A549 treated with RU486 at 1 μM for 4 hours (cell line): ENCODE results near the gene SLC25A30. TPM values are rescaled to one million over a fixed set of nuclear protein-coding genes. Genes with fewer than 3 reads are reported as not detected.

ENCODE experiments used
- total RNA-seq: library from RNA; stranded (reverse); fragments of 200-300 nt; extraction: Qiagen RNA extraction; gene quantifications from 5 replicates; pipeline ENCODE4 v1.2.3, GENCODE V29; 2022; ENCODE audit warnings: low read depth

SLC25A30 gene, protein sequence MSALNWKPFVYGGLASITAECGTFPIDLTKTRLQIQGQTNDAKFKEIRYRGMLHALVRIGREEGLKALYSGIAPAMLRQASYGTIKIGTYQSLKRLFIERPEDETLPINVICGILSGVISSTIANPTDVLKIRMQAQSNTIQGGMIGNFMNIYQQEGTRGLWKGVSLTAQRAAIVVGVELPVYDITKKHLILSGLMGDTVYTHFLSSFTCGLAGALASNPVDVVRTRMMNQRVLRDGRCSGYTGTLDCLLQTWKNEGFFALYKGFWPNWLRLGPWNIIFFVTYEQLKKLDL
- 6.7 to 11.9 TPM (median 8.6 TPM) in 5 replicates for total RNA-seq

DNA sequence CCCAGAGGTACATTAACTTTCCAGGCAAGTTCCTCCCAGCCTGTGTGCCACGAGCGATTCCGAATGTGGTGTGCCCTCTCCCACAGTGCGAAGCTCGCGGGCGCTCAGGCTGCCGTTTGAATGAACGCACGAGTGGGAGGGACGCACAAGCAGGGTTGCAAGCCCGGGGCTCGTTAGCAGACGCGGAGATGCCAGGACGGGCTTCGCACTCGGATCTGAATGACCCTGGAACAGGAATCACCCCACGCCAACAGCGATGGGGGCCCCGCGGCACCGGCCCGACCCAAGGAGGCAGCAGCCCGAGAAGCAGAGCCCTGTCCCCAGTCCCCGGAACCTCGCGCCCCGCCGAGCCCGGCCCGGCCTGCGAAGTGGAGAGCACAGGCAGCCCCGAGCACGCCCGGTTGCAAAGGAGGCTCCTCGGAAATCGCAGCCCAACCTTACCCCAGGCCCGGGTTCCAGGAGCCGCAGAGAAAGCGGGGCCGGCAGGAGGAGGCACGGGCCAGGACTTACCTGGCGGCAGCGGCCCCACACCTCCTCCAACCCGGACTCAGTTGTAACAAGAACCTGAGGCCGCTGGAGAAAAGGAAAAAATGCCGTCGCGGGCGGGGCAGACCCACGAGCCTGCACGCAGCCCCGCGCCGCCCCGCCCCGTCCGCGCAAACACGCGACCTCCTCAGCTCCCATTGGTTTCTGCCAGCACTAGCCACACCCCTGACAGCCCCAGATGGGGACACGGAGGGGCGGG lies at the start of gene SLC25A30:
Gene SLC25A30, minus strand, starts transcription at position 584 of the 745 bp plus-strand sequence. CDS start 6,948 bp downstream, outside the sequence.

DNA sequence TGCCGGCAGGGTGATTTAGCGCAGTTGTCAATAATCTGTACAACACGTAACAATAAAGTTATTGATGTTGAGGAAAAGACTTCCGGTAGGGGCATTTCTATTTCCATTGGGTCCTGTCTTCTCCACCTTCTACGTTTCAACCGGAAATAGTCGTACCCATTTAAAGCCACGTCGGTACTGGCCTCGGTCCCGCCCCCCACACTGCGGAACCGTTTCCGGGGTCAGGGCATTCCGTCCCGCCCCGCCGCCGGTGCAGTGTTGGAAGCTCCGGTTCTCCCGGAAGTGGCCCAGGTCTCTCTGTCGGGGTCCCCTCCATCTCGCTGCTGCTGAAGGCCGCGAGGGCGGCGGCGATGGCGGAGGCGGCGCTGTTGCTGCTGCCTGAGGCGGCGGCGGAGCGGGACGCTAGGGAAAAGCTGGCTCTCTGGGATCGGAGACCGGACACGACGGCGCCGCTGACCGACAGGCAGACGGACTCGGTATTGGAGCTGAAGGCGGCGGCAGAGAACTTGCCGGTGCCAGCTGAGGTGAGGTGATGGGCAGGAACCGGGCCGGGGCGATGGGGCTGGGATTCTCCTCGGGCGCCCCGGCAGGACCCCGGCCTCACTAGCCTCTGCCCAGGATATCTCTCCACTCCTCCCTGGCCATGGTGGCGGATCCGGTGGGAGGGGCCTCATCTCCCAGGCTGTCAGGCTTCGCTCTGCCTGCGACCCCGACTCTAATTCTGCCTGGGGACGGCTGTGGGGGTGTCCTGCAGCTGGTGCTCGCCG lies 46.7 kb upstream of the SLC25A30 start, which contains the start of gene COG3:
Gene COG3, plus strand, starts transcription at position 253 of the 767 bp plus-strand sequence. Its CDS starts 98 bp downstream, at position 351.

Other genes starting within 250 kb of the SLC25A30 start
- gene KCTD4, start 217.3 kb downstream of the SLC25A30 start, total RNA-seq: not detected in 5 replicates
- gene TPT1, start 77.2 kb downstream of the SLC25A30 start, total RNA-seq: 1,874 to 2,321 TPM (median 2,295 TPM) in 5 replicates
- 8.8 to 15.8 TPM (median 14.7 TPM) in 5 replicates for gene COG3, start 46.6 kb upstream of the SLC25A30 start, total RNA-seq
- gene ERICH6B, start 197.4 kb upstream of the SLC25A30 start, total RNA-seq: not detected in 5 replicates